GM23248 (cell line): Measurements from ENCODE around the gene DCAF16.

Experiments used
- EZH2 ChIP-seq: fragments of 200-600 bp; sonication (generic); IDR thresholded peaks from 2 replicates; pipeline ENCODE4 v1.6.1; 2018; ENCODE audit warnings: antibody characterized with exemption, mild to moderate bottlenecking; ENCODE audit not compliant: insufficient read depth, poor library complexity, severe bottlenecking
- EZH2phosphoT487 ChIP-seq: fragments of 200-600 bp; sonication (generic); IDR thresholded peaks from 2 replicates; pipeline ENCODE4 v1.6.1; 2018; ENCODE audit warnings: antibody characterized with exemption, moderate library complexity, mild to moderate bottlenecking, low read depth; ENCODE audit not compliant: insufficient read depth

DNA sequence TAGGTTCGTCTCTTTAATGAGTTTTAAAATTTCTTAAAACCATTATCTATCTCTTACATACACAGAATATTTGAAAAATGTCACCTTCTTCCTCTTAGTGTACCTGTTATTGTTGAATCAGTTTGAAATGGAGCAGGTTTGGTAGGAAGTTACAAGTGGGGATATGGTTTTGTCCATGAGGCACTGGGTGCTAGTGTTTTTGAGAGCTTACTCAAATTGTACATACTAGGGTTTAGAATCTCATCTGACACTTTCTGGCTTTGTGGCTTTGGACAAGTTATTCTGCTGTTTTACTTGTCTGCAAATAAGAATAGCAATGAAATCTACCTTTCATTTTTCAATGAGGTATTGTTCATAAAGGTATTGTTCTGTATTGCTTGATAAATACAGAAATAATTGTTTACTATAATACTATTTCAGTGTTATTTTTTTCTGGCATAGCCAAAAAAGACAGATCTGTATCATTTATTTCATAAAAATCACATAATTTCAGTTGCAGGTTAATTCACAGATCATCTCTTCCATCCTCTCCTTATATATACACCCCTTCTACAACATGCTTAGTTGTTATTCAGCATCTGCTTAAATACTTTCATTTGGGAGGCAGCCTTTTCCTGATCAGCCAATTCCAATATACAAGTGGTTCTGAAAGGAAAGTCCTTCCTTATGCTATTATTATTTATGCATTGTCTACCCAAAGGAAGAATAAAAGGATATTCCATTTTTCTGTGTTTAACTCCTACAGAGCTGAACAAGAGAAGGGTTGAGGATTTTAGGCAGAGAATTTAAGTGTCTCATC, 13.5 kb upstream of the DCAF16 start:
- TF ChIP-seq EZH2, result no peak
- TF ChIP-seq EZH2phosphoT487, result no peak
